ENCODE data around the gene TAOK3.

TAOK3 gene

DNA sequence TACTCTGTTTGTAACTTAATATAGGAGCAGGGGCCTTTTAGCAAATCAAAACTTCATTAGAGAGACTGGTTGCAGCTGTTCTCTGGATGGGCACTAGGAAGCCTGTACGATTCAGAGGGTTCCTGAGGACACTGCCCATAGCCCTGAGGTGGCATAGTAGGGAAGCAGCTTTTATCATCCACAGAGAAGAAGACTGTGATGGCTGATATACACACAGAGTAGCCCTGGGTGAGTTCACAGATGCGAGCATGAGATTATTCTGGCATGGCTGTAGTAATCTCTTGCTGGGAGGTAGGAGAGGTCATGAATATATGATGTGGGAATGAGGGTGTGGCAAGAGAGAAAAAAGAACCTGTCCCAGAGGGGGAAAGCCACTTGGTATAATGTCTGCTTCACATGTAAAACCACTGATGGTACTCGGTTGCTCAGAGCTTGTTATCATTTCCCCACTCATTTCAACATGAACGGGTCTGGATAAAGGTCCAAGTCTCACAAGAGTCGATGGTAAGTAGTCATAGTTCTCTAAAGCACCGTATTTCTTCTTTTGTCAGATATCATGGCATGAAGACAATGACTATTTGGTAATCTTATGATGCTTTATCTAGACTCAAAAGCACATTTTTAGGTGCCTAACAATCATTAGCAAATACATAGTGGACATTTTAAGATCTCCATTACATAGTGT, 184.8 kb downstream of the TAOK3 start:
- DNase-seq (ENCODE audit: low read depth, low spot score) = no peak
- H3K9me3 ChIP-seq (ENCODE audit: low read depth, low read length) = no peaks in the 10 kb centered on the region
- no peak overlapping the region for H3K9ac ChIP-seq (ENCODE audit: insufficient read length)
- H3K36me3 ChIP-seq (ENCODE audit: insufficient read depth, low read length) = no peaks in the 10 kb centered on the region
- no peak for TF ChIP-seq FOXP2 (optimal IDR thresholded peaks at IDR 0.05; ENCODE audit: control extremely low read depth, extremely low read length, insufficient read depth)
- no peak for TF ChIP-seq EZH2 (IDR thresholded peaks at IDR 0.05)
- no peak for TF ChIP-seq POLR2AphosphoS5 (IDR thresholded peaks at IDR 0.05; ENCODE audit: borderline replicate concordance, low read depth, low read length)
- H3K4me3 ChIP-seq = no peak overlapping the region
- no peak overlapping the region for H3K27ac ChIP-seq

DNA sequence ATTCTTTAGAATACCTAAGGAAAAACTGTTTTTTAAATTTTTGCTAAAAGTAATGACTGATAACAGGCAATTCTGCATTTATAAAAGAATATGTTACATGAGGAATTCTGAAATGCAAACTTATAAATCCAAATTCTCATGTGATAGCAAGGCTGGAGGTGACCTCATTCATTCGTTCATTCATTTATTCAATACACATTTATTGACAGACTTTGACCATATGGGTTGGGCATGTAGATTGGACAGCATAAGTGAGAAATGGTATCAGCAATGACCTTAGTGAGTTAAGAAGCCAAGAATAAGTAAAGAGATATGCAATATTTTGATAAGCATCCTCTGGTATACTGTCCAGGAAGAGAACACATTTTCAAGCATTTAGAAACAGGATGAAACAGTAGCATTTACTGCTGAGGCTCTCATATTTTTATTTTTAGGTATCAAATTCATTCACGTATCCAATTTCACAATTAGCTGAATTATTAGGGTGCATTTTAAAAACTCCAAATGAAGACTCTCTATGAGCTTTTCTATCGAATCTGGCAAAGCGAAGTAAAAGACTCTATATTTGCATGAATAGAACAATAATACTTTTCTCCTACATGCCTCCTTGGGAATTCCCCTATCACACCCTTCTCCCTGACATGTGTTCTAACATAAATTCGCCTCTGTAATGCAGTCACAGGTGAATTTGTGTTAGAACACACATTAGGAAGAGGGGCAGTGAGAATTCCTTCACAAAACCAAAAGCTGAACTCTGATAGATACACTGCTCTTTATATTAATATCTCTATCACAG, 186.9 kb downstream of the TAOK3 start:
- no peak overlapping the region for H3K27ac ChIP-seq
- no peaks in the 10 kb centered on the region for H3K36me3 ChIP-seq (ENCODE audit: insufficient read depth, low read length)
- H3K4me3 ChIP-seq = no peak overlapping the region
- TF ChIP-seq POLR2AphosphoS5 (IDR thresholded peaks at IDR 0.05; ENCODE audit: borderline replicate concordance, low read depth, low read length) (no peak), EZH2 (IDR thresholded peaks at IDR 0.05) (no peak), FOXP2 (optimal IDR thresholded peaks at IDR 0.05; ENCODE audit: control extremely low read depth, extremely low read length, insufficient read depth) (no peak)
- no peak overlapping the region for H3K9ac ChIP-seq (ENCODE audit: insufficient read length)
- no peak for DNase-seq (ENCODE audit: low read depth, low spot score)
- no peaks in the 10 kb centered on the region for H3K9me3 ChIP-seq (ENCODE audit: low read depth, low read length)

DNA sequence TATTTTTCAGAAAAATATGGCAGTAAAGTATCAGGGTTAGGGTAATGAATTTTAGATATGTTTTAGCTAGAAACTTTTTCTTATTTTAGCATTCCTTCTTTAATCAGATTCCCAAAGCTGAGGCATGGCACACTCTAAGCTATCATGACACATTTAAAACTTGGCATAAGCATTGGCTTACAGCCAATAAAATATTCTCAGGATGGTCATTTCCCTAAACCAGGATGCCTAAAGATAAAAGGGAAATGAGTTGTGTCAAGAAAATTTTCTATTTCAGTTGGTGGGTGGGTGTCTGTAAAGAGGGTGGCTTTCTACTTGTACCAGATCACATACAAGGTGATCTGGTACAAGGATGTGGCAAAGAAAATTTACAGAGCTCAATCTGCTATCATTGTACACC, 189.0 kb downstream of the TAOK3 start:
- Histone ChIP-seq H3K27ac (no peak overlapping the region), H3K4me3 (no peak overlapping the region), H3K36me3 (ENCODE audit: insufficient read depth, low read length) (no peaks in the 10 kb centered on the region), H3K9ac (ENCODE audit: insufficient read length) (peak overlapping the region; percentile 7), H3K9me3 (ENCODE audit: low read depth, low read length) (no peaks in the 10 kb centered on the region)
- TF ChIP-seq POLR2AphosphoS5 (IDR thresholded peaks at IDR 0.05; ENCODE audit: borderline replicate concordance, low read depth, low read length) (no peak), FOXP2 (optimal IDR thresholded peaks at IDR 0.05; ENCODE audit: control extremely low read depth, extremely low read length, insufficient read depth) (no peak), EZH2 (IDR thresholded peaks at IDR 0.05) (no peak)
- DNase-seq (ENCODE audit: low read depth, low spot score) = no peak

DNA sequence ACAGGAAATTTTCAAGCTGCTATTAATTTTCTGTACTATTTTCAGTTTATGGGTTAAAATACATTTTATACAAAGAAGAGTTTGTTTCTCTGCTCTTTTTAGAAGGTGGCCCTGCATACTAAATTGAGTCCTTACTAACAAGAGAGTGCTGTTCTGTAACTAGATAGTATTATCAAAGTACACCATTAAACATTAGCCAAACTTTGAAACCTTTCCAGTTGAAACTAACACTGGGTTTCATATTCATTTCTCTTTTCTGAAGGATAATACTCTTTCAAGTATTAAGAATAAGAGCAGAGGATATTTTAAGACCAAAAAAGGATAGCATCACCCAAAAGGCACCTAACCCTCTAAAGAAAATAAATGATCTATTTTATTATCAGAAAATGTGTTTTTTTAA, 189.6 kb downstream of the TAOK3 start:
- no peak overlapping the region for H3K4me3 ChIP-seq
- no peak overlapping the region for H3K27ac ChIP-seq
- DNase-seq (ENCODE audit: low read depth, low spot score) = no peak
- H3K9ac ChIP-seq (ENCODE audit: insufficient read length) = no peak overlapping the region
- no peak for TF ChIP-seq EZH2 (IDR thresholded peaks at IDR 0.05)
- TF ChIP-seq FOXP2 (optimal IDR thresholded peaks at IDR 0.05; ENCODE audit: control extremely low read depth, extremely low read length, insufficient read depth) = no peak
- no peak for TF ChIP-seq POLR2AphosphoS5 (IDR thresholded peaks at IDR 0.05; ENCODE audit: borderline replicate concordance, low read depth, low read length)
- H3K9me3 ChIP-seq (ENCODE audit: low read depth, low read length) = no peaks in the 10 kb centered on the region
- H3K36me3 ChIP-seq (ENCODE audit: insufficient read depth, low read length) = no peaks in the 10 kb centered on the region

DNA sequence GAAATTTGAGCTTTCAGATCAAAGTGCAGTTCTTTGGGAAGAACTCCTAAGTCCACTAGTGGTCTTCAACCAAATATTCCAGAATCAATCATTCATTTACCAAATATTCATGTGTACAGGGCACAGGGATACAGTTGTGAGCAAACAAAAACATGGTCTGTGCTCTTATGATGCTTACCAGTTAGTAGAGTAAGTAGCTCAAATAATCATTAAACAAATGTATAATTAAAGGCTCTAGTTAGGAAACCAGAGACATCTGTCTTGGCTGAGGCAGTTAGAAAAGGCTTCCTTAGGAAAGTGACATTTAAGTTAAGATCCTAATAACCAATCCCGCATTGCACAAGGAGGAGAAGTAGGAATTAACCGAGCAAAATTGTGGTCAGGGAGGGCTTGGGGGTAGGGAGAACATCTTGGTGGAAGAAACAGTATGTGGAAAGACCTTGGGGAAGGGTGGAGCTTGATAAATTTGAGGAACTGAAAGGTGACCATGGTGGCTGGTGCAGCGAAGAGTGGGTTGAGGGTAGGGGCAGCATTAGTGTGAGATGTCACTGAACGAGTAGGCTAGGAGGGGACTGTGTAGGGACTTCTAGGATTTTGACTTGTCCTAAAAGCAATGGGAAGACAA, 196.8 kb downstream of the TAOK3 start:
- Histone ChIP-seq H3K9me3 (ENCODE audit: low read depth, low read length) (no peaks in the 10 kb centered on the region), H3K4me3 (no peak overlapping the region), H3K27ac (no peak overlapping the region), H3K36me3 (ENCODE audit: insufficient read depth, low read length) (peaks cover 3% of the 10 kb centered on the region; the same call in 1 of the 2 replicates), H3K9ac (ENCODE audit: insufficient read length) (no peak overlapping the region)
- no peak for TF ChIP-seq FOXP2 (optimal IDR thresholded peaks at IDR 0.05; ENCODE audit: control extremely low read depth, extremely low read length, insufficient read depth)
- no peak for TF ChIP-seq POLR2AphosphoS5 (IDR thresholded peaks at IDR 0.05; ENCODE audit: borderline replicate concordance, low read depth, low read length)
- TF ChIP-seq EZH2 (IDR thresholded peaks at IDR 0.05) = no peak
- DNase-seq (ENCODE audit: low read depth, low spot score) = no peak

DNA sequence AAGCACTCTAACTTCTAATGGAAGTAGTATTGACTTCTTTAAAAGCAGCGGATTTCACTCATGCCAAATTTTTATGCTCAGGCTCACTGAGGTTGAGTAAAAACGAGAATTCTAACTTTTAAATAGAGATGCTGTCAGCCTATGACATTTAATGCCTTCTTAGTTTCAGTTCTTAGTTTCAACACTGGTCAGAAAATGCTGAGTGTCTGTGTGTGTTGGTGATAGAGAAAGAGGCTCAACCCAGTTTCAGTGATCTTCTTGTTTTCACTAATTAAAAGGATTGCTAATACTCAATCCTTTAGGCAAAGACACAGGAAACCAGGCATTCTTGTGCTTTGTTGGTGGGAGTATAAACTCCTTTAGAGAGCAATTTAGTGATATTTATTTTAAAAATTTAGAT, 205.8 kb downstream of the TAOK3 start:
- DNase-seq (ENCODE audit: low read depth, low spot score) = no peak
- Histone ChIP-seq H3K27ac (no peak overlapping the region), H3K9ac (ENCODE audit: insufficient read length) (no peak overlapping the region), H3K36me3 (ENCODE audit: insufficient read depth, low read length) (no peaks in the 10 kb centered on the region; the same call in 1 of the 2 replicates), H3K9me3 (ENCODE audit: low read depth, low read length) (no peaks in the 10 kb centered on the region), H3K4me3 (no peak overlapping the region)
- no peak for TF ChIP-seq FOXP2 (optimal IDR thresholded peaks at IDR 0.05; ENCODE audit: control extremely low read depth, extremely low read length, insufficient read depth)

DNA sequence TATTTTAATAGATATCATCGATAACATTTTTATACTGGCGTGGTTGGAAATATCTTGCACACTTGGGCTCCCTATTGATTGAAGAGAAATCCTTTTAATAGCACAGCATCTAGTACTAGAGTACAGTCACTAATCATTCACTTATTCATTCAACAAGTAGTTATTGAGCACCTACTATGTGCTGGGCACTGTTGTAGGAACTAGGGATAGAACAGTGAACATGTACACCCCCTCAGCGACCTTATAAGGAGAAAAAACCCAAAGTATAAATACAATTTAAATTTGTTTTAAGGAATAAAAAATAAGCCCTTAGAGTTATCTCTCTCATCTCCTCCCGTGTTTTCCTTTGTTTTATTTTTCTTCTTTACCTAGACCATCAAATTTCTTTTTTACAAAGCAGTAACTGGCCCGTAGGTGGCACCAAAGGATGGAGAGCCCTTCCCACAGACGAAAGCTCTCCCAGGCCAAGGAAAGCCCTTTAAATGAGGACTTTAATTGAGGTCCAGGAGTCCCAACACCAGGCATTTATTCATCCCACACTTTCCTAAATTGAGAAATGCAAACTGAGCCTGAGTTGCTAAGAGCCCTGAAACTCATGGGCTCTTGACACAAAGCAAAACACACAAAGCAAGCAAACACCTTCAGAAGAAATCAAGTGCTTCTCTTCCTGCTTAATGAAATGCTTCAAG, 207.8 kb downstream of the TAOK3 start:
- DNase-seq (ENCODE audit: low read depth, low spot score) = no peak
- Histone ChIP-seq H3K9me3 (ENCODE audit: low read depth, low read length) (no peaks in the 10 kb centered on the region), H3K27ac (no peak overlapping the region), H3K9ac (ENCODE audit: insufficient read length) (no peak overlapping the region), H3K36me3 (ENCODE audit: insufficient read depth, low read length) (no peaks in the 10 kb centered on the region), H3K4me3 (no peak overlapping the region)
- TF ChIP-seq FOXP2 (optimal IDR thresholded peaks at IDR 0.05; ENCODE audit: control extremely low read depth, extremely low read length, insufficient read depth) = no peak
- no peak for TF ChIP-seq POLR2AphosphoS5 (IDR thresholded peaks at IDR 0.05; ENCODE audit: borderline replicate concordance, low read depth, low read length)
- TF ChIP-seq EZH2 (IDR thresholded peaks at IDR 0.05) = no peak

DNA sequence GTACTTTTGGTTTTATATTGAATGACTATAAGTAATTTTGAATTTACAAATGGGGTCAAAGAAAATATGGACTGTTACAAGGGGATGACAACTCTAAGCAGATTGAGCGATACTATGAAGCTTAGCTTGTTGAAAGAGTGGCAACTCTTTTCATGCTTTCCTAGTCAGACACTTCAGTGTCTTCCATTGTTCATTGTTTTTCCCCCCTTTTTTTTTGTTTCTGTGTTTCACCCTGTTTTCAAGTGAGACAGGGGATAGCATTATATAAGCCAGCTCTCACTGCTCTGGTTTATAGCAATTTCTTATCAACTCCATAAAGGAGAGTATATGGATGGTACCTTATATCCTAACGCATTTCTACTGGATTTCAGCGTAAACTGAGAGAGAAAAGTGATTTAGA, 212.2 kb downstream of the TAOK3 start:
- H3K9me3 ChIP-seq (ENCODE audit: low read depth, low read length) = no peaks in the 10 kb centered on the region
- H3K4me3 ChIP-seq = no peak overlapping the region
- H3K36me3 ChIP-seq (ENCODE audit: insufficient read depth, low read length) = no peaks in the 10 kb centered on the region
- TF ChIP-seq POLR2AphosphoS5 (IDR thresholded peaks at IDR 0.05; ENCODE audit: borderline replicate concordance, low read depth, low read length) = no peak
- no peak for TF ChIP-seq FOXP2 (optimal IDR thresholded peaks at IDR 0.05; ENCODE audit: control extremely low read depth, extremely low read length, insufficient read depth)
- no peak overlapping the region for H3K9ac ChIP-seq (ENCODE audit: insufficient read length)
- DNase-seq (ENCODE audit: low read depth, low spot score) = no peak
- no peak overlapping the region for H3K27ac ChIP-seq
